Liver (tissue), 9 donors: ENCODE results near the gene SFT2D1. TPM values are rescaled to one million over a fixed set of nuclear protein-coding genes. Genes with fewer than 3 reads are reported as not detected.

Experiments used
- DNase-seq: peaks from one replicate; pipeline ENCODE4 v3.0.0-alpha.2; 2017; ENCODE audit warnings: low spot score
- H3K27ac ChIP-seq, 2 donors: one replicate each; pipeline ENCODE4 v1.7.0; 2013; ENCODE audit warnings: inconsistent platforms in 2 of 2, low read length in 2 of 2, control low read depth in 1 of 2, low read depth in 1 of 2, mild to moderate bottlenecking in 1 of 2
- H3K27me3 ChIP-seq, 4 donors: one replicate each; pipeline versions ENCODE4 v1.6.1 to v1.7.0; 2013; ENCODE audit warnings: low read length in 3 of 4, inconsistent platforms in 1 of 4, mild to moderate bottlenecking in 1 of 4, moderate library complexity in 1 of 4; ENCODE audit not compliant: control insufficient read depth in 4 of 4, insufficient read depth in 4 of 4
- H3K36me3 ChIP-seq, 4 donors: one replicate each; pipeline versions ENCODE4 v1.6.1 to v1.7.0; 2013; ENCODE audit warnings: low read length in 3 of 4, mild to moderate bottlenecking in 3 of 4, low read depth in 1 of 4, moderate library complexity in 1 of 4; ENCODE audit not compliant: control insufficient read depth in 4 of 4, insufficient read depth in 3 of 4
- H3K4me1 ChIP-seq, 4 donors: one replicate each; pipeline versions ENCODE4 v1.6.1 to v1.7.0; 2013; ENCODE audit warnings: low read length in 3 of 4, mild to moderate bottlenecking in 3 of 4, moderate library complexity in 1 of 4; ENCODE audit not compliant: control insufficient read depth in 4 of 4, insufficient read depth in 4 of 4
- H3K4me3 ChIP-seq, 3 donors: one replicate each; pipeline versions ENCODE4 v1.6.1 to v1.7.0; 2013; ENCODE audit warnings: low read length in 3 of 3, control low read depth in 1 of 3, low read depth in 1 of 3, mild to moderate bottlenecking in 1 of 3
- H3K9ac ChIP-seq, 2 donors: one replicate each; pipeline ENCODE4 v1.7.0; 2013; ENCODE audit warnings: low read length in 2 of 2, mild to moderate bottlenecking in 2 of 2, moderate library complexity in 2 of 2, control low read depth in 1 of 2, low read depth in 1 of 2
- H3K9me3 ChIP-seq, 4 donors: one replicate each; pipeline versions ENCODE4 v1.6.1 to v1.7.0; 2013; ENCODE audit warnings: low read length in 3 of 4; ENCODE audit not compliant: control insufficient read depth in 4 of 4
- ATF3 ChIP-seq: IDR thresholded peaks from 2 replicates; pipeline ENCODE4 v1.6.1; 2016; ENCODE audit warnings: antibody characterized with exemption
- EGR1 ChIP-seq, 2 donors: IDR thresholded peaks; 2 replicates each; pipeline ENCODE4 v1.6.1; 2016 to 2018; ENCODE audit warnings: antibody characterized with exemption in 2 of 2, low read depth in 2 of 2
- FOXA1 ChIP-seq: IDR thresholded peaks from 2 replicates; pipeline ENCODE4 v1.6.1; 2016; ENCODE audit warnings: antibody characterized with exemption
- FOXA2 ChIP-seq: IDR thresholded peaks from 2 replicates; pipeline ENCODE4 v1.6.1; 2016; ENCODE audit warnings: antibody characterized with exemption
- GABPA ChIP-seq, 2 donors: IDR thresholded peaks in 1 of 2; conservative IDR thresholded peaks in 1 of 2; 2 replicates each; pipeline ENCODE4 v1.6.1; 2016; ENCODE audit warnings: antibody characterized with exemption in 2 of 2, mild to moderate bottlenecking in 1 of 2, moderate library complexity in 1 of 2
- HNF4A ChIP-seq, 2 donors: conservative IDR thresholded peaks; 2 replicates each; pipeline ENCODE4 v1.6.1; 2016; ENCODE audit warnings: antibody characterized with exemption in 2 of 2, mild to moderate bottlenecking in 2 of 2
- HNF4G ChIP-seq: IDR thresholded peaks from 2 replicates; pipeline ENCODE4 v1.6.1; 2016; ENCODE audit warnings: antibody characterized with exemption
- JUND ChIP-seq, 2 donors: IDR thresholded peaks; 2 replicates each; pipeline ENCODE4 v1.6.1; 2016; ENCODE audit warnings: antibody characterized with exemption in 2 of 2
- MAX ChIP-seq: IDR thresholded peaks from 2 replicates; pipeline ENCODE4 v1.6.1; 2016; ENCODE audit warnings: antibody characterized with exemption
- NR2F2 ChIP-seq: IDR thresholded peaks from 2 replicates; pipeline ENCODE4 v1.6.1; 2016; ENCODE audit warnings: antibody characterized with exemption
- RAD21 ChIP-seq, 2 donors: IDR thresholded peaks; 2 replicates each; pipeline ENCODE4 v1.6.1; 2016; ENCODE audit warnings: antibody characterized with exemption in 2 of 2, mild to moderate bottlenecking in 2 of 2
- REST ChIP-seq: IDR thresholded peaks from 2 replicates; pipeline ENCODE4 v1.6.1; 2016; ENCODE audit warnings: antibody characterized with exemption, mild to moderate bottlenecking
- RXRA ChIP-seq, 2 donors: IDR thresholded peaks; 2 replicates each; pipeline ENCODE4 v1.6.1; 2017 to 2018; ENCODE audit warnings: antibody characterized with exemption in 2 of 2, mild to moderate bottlenecking in 1 of 2
- SP1 ChIP-seq: IDR thresholded peaks from 2 replicates; pipeline ENCODE4 v1.6.1; 2018; ENCODE audit warnings: antibody characterized with exemption, mild to moderate bottlenecking
- TAF1 ChIP-seq: conservative IDR thresholded peaks from 2 replicates; pipeline ENCODE4 v1.6.1; 2016; ENCODE audit warnings: antibody characterized with exemption, mild to moderate bottlenecking
- YY1 ChIP-seq: IDR thresholded peaks from 2 replicates; pipeline ENCODE4 v1.6.1; 2016; ENCODE audit warnings: antibody characterized with exemption, mild to moderate bottlenecking
- WGBS: extraction: QIAGEN DNeasy Blood & Tissue Kit; methylation state at CpG from one replicate; pipeline ENCODE4 v1.1.7; 2013; 5-methylcytosine and 5-hydroxymethylcytosine counted together
- polyA plus RNA-seq, 2 donors: library from polyadenylated mRNA; stranded (reverse) in 1 of 2; unstranded in 1 of 2; fragments of 200-250 nt in 1 of 2; fragments of >200 nt in 1 of 2; fragmentation: Nextera tagmentation in 1 of 2; extraction: Ambion mirVana in 1 of 2; gene quantifications; one replicate each; pipeline versions ENCODE4 v1.2.1 to v1.2.3, GENCODE V29; 2013 to 2015
- total RNA-seq, 2 donors: library from RNA; depleted of rRNA; stranded (reverse); fragments of >200 nt; gene quantifications; one replicate each; pipeline ENCODE4 v1.2.3, GENCODE V29; 2014
- TF ChIP-seq, protein P1 (sequence below): IDR thresholded peaks from 2 replicates; pipeline ENCODE4 v1.6.1; 2016; ENCODE audit warnings: antibody characterized with exemption
- TF ChIP-seq, protein P2 (sequence below): fragments of 150-350 bp; IDR thresholded peaks from 2 replicates; pipeline ENCODE4 v1.5.1; 2017; ENCODE audit warnings: improper control_type of control experiment, low read depth, low read length; ENCODE audit not compliant: missing input control
- donor health status: healthy.
- donor health status: healthy.
- donor health status: healthy.
- donor health status: healthy.
- donor health status: healthy.

The SFT2D1 gene
- total and polyA plus RNA-seq, 4 donors: 9.5 to 16.6 (median 15.2) TPM

DNA sequence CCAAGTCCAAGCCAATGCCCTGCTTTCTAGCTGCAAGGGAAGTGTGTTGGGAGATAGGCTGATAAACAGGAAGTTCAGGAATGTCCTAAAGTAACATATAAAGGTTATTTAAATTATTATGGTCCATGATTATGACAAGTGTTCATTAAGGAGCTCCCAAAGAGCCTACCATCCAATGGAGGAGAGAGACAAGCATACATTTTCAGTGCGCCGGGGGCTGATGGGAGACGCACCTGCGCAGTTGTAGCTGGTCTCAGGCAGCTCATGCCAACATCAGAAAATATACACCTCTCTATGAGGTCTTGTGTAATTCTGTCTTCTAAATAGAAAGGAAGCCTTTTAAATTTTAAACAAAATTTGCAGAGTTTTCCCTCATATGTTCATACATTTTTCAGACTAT lies 12.6 kb upstream of the SFT2D1 start (continued):
- TF ChIP-seq, protein P1, sequence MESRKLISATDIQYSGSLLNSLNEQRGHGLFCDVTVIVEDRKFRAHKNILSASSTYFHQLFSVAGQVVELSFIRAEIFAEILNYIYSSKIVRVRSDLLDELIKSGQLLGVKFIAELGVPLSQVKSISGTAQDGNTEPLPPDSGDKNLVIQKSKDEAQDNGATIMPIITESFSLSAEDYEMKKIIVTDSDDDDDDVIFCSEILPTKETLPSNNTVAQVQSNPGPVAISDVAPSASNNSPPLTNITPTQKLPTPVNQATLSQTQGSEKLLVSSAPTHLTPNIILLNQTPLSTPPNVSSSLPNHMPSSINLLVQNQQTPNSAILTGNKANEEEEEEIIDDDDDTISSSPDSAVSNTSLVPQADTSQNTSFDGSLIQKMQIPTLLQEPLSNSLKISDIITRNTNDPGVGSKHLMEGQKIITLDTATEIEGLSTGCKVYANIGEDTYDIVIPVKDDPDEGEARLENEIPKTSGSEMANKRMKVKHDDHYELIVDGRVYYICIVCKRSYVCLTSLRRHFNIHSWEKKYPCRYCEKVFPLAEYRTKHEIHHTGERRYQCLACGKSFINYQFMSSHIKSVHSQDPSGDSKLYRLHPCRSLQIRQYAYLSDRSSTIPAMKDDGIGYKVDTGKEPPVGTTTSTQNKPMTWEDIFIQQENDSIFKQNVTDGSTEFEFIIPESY: no peak

- Histone ChIP-seq H3K27me3 (no peaks in the 10 kb centered on the region), H3K4me1 (peaks cover 0 to 18% (median 5%) of the 10 kb centered on the region in 4 donors), H3K27ac (no peak overlapping the region), H3K36me3 (no peaks in the 10 kb centered on the region), H3K9ac (no peak overlapping the region), H3K4me3 (no peak overlapping the region), H3K9me3 (no peaks in the 10 kb centered on the region)
- TF ChIP-seq NR2F2: no peak
- TF ChIP-seq, protein P1: no peak
- TF ChIP-seq MAX: no peak
- no peak for TF ChIP-seq TAF1
- no peak for TF ChIP-seq GABPA (IDR thresholded peaks at IDR 0.05 in 1 of 2, conservative IDR thresholded peaks at IDR 0.05 in 1 of 2)
- TF ChIP-seq FOXA2: no peak
- TF ChIP-seq FOXA1: no peak
- TF ChIP-seq REST: no peak
- no peak for TF ChIP-seq JUND (IDR thresholded peaks at IDR 0.05)
- no peak for TF ChIP-seq RXRA (IDR thresholded peaks at IDR 0.05)
- no peak for TF ChIP-seq EGR1 (IDR thresholded peaks at IDR 0.05; ENCODE audit: low read depth in 2 of 2)
- no peak for TF ChIP-seq HNF4G
- no peak for TF ChIP-seq RAD21 (IDR thresholded peaks at IDR 0.05)
- TF ChIP-seq YY1: no peak
- no peak for TF ChIP-seq SP1
- TF ChIP-seq, protein P2, sequence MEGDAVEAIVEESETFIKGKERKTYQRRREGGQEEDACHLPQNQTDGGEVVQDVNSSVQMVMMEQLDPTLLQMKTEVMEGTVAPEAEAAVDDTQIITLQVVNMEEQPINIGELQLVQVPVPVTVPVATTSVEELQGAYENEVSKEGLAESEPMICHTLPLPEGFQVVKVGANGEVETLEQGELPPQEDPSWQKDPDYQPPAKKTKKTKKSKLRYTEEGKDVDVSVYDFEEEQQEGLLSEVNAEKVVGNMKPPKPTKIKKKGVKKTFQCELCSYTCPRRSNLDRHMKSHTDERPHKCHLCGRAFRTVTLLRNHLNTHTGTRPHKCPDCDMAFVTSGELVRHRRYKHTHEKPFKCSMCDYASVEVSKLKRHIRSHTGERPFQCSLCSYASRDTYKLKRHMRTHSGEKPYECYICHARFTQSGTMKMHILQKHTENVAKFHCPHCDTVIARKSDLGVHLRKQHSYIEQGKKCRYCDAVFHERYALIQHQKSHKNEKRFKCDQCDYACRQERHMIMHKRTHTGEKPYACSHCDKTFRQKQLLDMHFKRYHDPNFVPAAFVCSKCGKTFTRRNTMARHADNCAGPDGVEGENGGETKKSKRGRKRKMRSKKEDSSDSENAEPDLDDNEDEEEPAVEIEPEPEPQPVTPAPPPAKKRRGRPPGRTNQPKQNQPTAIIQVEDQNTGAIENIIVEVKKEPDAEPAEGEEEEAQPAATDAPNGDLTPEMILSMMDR: no peak
- no peak for TF ChIP-seq HNF4A (conservative IDR thresholded peaks at IDR 0.05)
- no peak for TF ChIP-seq ATF3
- no peak for DNase-seq
- 74% methylated on average over 4 of the region's 4 CpGs for WGBS
Observed at GRCh38 chr6:166354143-166354542, 11.8 kb upstream of the SFT2D1 start.
